Measurements from ENCODE around the gene MED31. TPM values are rescaled to one million over a fixed set of nuclear protein-coding genes. Genes with fewer than 3 reads are reported as not detected.

Gene MED31
- total RNA-seq, 2 donors from 2014 or later = 12.8 to 16.6 TPM

DNA sequence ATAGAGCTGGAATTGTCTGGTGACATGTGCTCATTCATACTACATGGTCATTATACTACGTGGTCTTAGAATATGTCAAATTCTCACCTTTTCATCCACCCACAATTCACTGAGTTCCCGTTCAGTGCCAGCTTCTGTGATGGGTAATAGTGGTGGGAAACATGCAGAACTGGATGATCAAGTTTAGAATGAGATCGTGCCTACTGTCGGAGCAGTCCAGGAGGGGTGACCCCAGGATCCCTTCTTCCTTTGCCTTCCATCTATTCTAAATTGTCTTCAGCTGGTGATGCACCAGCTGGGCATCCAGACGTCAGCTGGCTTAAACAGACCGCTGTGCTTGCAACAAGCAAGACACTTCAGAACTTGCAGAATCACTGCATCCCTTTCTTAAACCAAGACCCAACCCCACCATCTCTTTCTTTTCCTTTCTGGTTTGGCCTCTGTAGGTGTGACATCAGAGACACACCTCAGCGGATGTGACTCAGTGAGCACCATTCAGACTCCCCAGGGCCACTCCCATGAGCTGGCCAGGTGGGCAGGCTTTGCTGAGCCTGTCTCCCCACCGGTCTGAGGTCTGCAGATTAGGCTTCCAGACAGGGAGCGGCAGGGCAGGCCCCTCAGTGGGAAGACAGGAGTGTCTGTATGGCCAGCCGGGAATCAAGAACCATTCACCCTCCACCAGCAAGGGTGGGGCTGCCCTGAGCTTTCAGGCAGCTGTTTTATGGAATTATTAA lies 18.2 kb upstream of the MED31 start:
- no peaks in the 10 kb centered on the region for H3K9me3 Mint-ChIP-seq
- no peak overlapping the region for H3K27ac Mint-ChIP-seq
- peaks cover 3% of the 10 kb centered on the region for H3K4me1 Mint-ChIP-seq
- Histone ChIP-seq H3K4me3 (ENCODE audit: low read length) (no peak overlapping the region), H3K4me1 (ENCODE audit: control insufficient read depth, insufficient read depth, low read length) (no peaks in the 10 kb centered on the region), H3K9ac (ENCODE audit: extremely low read depth, low read length, poor library complexity, severe bottlenecking) (no peak overlapping the region), H3K27me3 (ENCODE audit: control insufficient read depth, insufficient read depth, low read length, poor library complexity, severe bottlenecking) (no peaks in the 10 kb centered on the region), H3K36me3 (ENCODE audit: control insufficient read depth, insufficient read depth, low read length) (no peaks in the 10 kb centered on the region), H3K9me3 (ENCODE audit: control insufficient read depth, low read length) (no peaks in the 10 kb centered on the region), H3K27ac (ENCODE audit: low read depth, low read length) (no peak overlapping the region)
- no peak overlapping the region for H3K4me3 Mint-ChIP-seq
- 84 to 90% methylated on average over 5 to 9 of the region's 10 CpGs for WGBS, 2 experiments (ENCODE audit: insufficient coverage in 1 of 2, insufficient read length in 1 of 2)
- H3K36me3 Mint-ChIP-seq (ENCODE audit: low read depth) = no peaks in the 10 kb centered on the region
- H3K27me3 Mint-ChIP-seq (ENCODE audit: insufficient read depth) = peaks cover 21% of the 10 kb centered on the region
- TF ChIP-seq CTCF (conservative IDR thresholded peaks at IDR 0.05) = no peak
- DNase-seq = peak; percentile 61

DNA sequence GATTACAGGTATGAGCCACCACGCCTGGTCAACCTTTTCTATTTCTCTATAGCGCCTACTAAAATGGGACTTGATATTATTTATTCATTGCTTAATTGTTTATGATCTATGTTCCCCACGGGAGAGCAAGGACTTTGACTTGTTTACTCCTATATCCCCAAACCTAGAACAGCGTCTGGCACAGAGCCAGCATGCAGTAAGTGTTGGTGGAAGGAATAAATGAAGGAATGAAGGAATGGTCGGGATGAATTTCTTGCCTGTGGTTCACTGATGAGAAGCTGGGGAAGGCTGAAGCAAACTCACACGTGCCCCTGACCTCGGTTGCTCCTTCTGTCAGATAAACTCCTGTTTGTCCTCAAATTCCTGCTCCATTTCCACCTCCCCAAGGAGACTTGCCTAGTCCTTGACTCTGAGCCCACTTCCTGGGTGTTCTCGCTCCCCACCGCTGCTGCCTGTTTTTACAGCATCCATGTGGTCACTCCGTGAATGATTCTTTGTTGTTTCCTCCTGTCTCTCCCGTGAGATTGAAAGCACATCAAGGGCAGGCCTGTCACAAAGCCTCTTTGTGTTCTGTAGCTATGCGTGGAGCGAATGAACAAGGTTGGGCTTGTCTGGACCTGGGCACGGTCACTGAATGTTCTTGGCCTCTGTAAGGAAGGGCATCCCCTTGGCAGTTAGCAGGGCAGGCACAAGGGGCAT lies 17.5 kb upstream of the MED31 start:
- TF ChIP-seq CTCF (conservative IDR thresholded peaks at IDR 0.05) = no peak
- H3K9me3 ChIP-seq (ENCODE audit: control insufficient read depth, low read length) = no peaks in the 10 kb centered on the region
- H3K9me3 Mint-ChIP-seq = no peaks in the 10 kb centered on the region
- WGBS, 2 experiments (ENCODE audit: insufficient coverage in 1 of 2, insufficient read length in 1 of 2) = 91 to 92% methylated on average over 9 to 13 of the region's 14 CpGs
- no peaks in the 10 kb centered on the region for H3K4me1 ChIP-seq (ENCODE audit: control insufficient read depth, insufficient read depth, low read length)
- H3K4me3 ChIP-seq (ENCODE audit: low read length) = no peak overlapping the region
- no peaks in the 10 kb centered on the region for H3K36me3 Mint-ChIP-seq (ENCODE audit: low read depth)
- no peak overlapping the region for H3K9ac ChIP-seq (ENCODE audit: extremely low read depth, low read length, poor library complexity, severe bottlenecking)
- DNase-seq = no peak
- no peak overlapping the region for H3K4me3 Mint-ChIP-seq
- no peak overlapping the region for H3K27ac Mint-ChIP-seq
- peaks cover 3% of the 10 kb centered on the region for H3K4me1 Mint-ChIP-seq
- no peaks in the 10 kb centered on the region for H3K36me3 ChIP-seq (ENCODE audit: control insufficient read depth, insufficient read depth, low read length)
- H3K27me3 Mint-ChIP-seq (ENCODE audit: insufficient read depth) = peaks cover 21% of the 10 kb centered on the region
- no peak overlapping the region for H3K27ac ChIP-seq (ENCODE audit: low read depth, low read length)
- H3K27me3 ChIP-seq (ENCODE audit: control insufficient read depth, insufficient read depth, low read length, poor library complexity, severe bottlenecking) = no peaks in the 10 kb centered on the region

GRCh38 chr17:6668219-6668618 lies 16.8 kb upstream of the MED31 start:
- Histone ChIP-seq H3K9ac (ENCODE audit: extremely low read depth, low read length, poor library complexity, severe bottlenecking) (no peak overlapping the region), H3K27ac (ENCODE audit: low read depth, low read length) (no peak overlapping the region), H3K27me3 (ENCODE audit: control insufficient read depth, insufficient read depth, low read length, poor library complexity, severe bottlenecking) (no peaks in the 10 kb centered on the region), H3K9me3 (ENCODE audit: control insufficient read depth, low read length) (no peaks in the 10 kb centered on the region), H3K4me3 (ENCODE audit: low read length) (no peak overlapping the region), H3K36me3 (ENCODE audit: control insufficient read depth, insufficient read depth, low read length) (no peaks in the 10 kb centered on the region), H3K4me1 (ENCODE audit: control insufficient read depth, insufficient read depth, low read length) (no peaks in the 10 kb centered on the region)
- 90 to 93% methylated on average over 4 to 17 of the region's 17 CpGs for WGBS, 2 experiments (ENCODE audit: insufficient coverage in 1 of 2, insufficient read length in 1 of 2)
- no peak overlapping the region for H3K27ac Mint-ChIP-seq
- peak; percentile 38 for DNase-seq
- no peak overlapping the region for H3K4me3 Mint-ChIP-seq
- H3K4me1 Mint-ChIP-seq = peaks cover 3% of the 10 kb centered on the region
- peaks cover 21% of the 10 kb centered on the region for H3K27me3 Mint-ChIP-seq (ENCODE audit: insufficient read depth)
- no peaks in the 10 kb centered on the region for H3K36me3 Mint-ChIP-seq (ENCODE audit: low read depth)
- no peak for TF ChIP-seq CTCF (conservative IDR thresholded peaks at IDR 0.05)
- H3K9me3 Mint-ChIP-seq = no peaks in the 10 kb centered on the region

Measured in endodermal cell (in vitro differentiated cells).